Smooth muscle cell of the brain vasculature (primary cell): ENCODE data around the gene NDUFAB1.
"Not testable (repeated sequence)": the region's sequence is repeated elsewhere in the genome, so short reads cannot be mapped to it uniquely, and the experiment has no call there.

Experiments
- DNase-seq: peaks from one replicate; pipeline ENCODE4 v3.0.0-alpha.2; 2012; ENCODE audit warnings: low read depth, low spot score

The NDUFAB1 gene

GRCh38 chr16:23556881-23557778, 39.0 kb downstream of the NDUFAB1 start, which contains the start of the genes EARS2 and UBFD1:
TSS of gene EARS2 (minus strand) at chr16:23557350. CDS start at chr16:23557343, 7 bp downstream.
TSS of gene UBFD1 (plus strand) at chr16:23557727. CDS start at chr16:23557743, 16 bp downstream.
- peak; percentile 90 for DNase-seq

DNA sequence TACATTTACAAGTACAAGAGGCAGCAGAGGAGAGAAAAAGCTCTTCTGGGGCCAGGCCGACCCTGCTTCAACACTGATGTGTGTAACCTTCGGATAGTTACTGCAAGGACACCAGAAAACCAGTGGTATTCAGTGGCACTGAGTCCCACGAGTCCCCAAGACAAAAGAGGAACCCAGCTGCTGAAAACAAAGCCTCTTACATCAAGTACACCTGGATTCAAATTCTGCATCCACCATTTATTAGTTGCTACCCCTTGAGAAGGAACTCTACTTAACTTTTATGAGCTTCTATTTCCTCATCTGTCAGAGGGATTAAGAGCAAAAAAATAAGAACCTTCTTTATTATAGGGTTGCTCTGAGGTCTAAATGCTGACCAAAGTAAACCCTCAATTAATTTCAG, 41.6 kb downstream of the NDUFAB1 start:
- DNase-seq: no peak

DNA sequence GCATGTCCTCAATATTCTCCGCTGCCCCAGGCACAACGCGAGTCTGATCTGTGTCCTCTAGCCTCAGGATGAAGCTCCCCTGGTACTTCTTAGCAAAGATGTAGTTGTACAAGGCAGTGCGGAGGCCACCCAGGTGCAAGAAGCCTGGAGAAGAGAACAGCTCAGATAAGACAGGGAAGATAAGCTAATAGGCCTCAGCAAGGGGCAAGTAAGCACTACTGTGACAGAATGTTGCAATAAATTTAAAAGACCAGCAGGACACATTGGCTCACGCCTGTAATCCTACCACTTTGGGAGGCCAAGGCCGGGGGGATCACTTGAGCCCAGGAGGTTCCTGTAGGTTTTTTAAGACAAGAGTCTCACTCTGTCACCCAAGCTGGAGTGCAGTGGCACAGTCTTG, 44.0 kb downstream of the NDUFAB1 start:
- DNase-seq: no peak

- no peak for DNase-seq
Observed at GRCh38 chr16:23549938-23550337, 46.2 kb downstream of the NDUFAB1 start.

DNA sequence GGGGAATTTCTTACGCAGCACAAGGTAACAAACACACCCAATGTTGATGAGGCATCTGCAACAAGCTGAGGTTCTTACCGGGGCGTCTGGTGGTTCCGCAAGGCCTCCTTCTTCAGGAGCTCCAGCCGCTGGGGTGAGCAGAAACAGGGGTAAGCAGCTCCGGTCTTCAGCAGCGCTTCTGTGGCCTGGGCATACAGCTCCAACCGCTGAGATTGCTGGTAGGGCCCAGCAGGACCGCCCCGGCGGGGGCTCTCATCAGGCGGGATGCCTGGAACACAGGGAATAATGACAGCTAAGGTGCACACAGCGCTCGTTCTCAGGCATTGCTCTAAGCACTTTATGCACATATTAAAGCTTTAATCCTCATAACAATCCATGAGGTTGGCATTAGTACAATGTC, 51.7 kb downstream of the NDUFAB1 start:
- no peak for DNase-seq

- DNase-seq: not testable (repeated sequence)
Observed at GRCh38 chr16:23540817-23541178, 55.3 kb downstream of the NDUFAB1 start.

DNA sequence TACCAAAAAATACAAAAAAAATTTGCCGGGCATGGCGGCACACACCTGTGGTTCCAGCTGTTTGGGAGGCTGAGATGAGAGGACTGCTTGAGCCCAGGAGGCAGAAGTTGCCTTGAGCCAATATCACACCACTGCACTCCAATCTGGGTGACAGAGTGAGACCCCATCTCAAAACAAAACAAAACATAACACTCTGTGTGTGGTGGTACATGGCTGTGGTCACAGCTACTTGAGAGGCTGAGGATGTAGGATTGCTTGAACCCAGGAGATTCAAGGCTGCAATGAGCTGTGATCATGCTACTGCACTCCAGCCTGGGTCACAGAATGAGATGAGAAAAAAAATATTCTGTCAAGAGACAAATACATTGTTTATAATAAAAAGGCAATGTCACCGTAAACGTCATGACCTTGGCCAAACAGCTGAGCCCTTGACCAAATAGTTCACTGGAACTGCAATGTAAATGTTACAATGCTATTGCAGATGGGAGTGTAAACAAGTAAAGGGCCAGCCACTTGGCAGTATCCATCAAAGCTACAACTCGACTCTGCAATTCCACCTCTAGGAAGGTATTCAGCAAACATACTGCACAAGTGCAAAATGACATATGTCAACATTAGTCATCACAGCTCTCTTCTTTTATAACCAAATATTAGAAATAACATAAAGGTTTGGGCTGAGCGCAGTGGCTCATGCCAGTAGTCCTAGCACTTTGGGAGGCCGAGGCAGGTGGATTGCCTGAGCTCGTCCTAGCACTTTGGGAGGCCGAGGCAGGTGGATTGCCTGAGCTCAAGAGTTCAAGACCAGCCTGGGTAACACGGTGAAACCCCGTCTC, 55.9 kb downstream of the NDUFAB1 start:
- no peak for DNase-seq

DNA sequence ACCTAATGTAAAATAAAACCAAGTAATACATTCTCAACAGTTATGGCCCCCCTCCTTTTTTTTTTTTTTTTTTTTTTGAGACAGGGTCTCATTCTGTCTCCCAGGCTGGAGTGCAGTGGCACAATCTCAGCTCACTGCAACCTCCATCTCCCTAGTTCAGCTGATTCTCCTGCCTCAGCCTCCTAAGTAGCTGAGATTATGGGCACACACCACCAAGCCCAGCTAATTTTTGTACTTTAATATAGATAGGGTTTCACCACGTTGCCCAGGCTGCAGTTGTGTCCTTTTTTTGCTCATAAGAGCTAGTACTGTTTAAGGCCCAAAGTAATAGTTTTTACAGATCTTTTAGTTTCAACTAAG, 57.2 kb downstream of the NDUFAB1 start:
- no peak for DNase-seq

- no peak for DNase-seq
Observed at GRCh38 chr16:23537390-23537789, 58.7 kb downstream of the NDUFAB1 start.

DNA sequence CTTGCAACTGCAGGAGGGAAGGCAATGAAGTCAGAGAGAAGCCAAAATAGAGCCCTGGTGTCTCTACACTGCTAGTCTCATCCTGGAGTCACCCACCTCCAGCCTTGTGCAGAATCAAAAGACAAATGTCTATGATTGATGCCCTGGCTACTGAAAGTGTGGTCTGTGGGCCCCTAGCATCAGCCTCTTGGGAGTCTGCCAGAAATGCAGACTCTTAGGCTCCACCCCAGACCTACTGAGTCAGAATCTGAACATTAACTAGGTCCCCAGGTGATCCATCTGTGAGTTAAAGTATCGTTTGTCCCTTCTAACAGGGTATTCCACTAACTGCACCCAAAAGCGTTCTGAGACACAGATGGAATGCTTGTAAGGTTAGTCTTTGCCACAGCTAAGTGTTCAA, 60.2 kb downstream of the NDUFAB1 start:
- no peak for DNase-seq

- DNase-seq: no peak
Observed at GRCh38 chr16:23534868-23535860, 61.0 kb downstream of the NDUFAB1 start.

DNA sequence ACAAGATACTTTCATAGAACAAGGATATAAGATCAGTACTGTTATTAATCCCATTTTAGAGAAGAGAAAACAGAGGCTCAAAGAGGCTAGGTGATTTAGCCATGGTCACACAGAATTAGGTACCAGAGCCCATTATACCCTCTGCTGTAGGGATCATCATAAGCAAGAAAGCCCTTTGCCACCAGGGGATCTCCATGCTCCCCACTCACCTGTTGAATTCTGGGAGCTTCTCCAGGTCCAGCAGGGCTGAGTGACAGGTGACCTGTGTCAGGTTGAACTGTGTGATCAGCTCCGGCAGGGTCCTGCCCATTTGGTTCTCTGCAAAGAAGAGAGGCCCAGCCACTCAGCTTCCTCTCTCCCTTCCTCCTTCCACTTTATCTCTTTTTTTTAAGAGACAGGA, 63.7 kb downstream of the NDUFAB1 start:
- no peak for DNase-seq
